Kidney capillary endothelial cell (primary cell): Measurements from ENCODE around the gene ARHGEF12.

ENCODE experiments used
- DNase-seq: peaks from one replicate; pipeline ENCODE4 v3.0.0-alpha.2; 2018; ENCODE audit warnings: low spot score

The ARHGEF12 gene

GRCh38 chr11:120388261-120388660 lies 52.0 kb downstream of the ARHGEF12 start:
- DNase-seq, result no peak

- DNase-seq, result no peak
These were observed 53.7 kb downstream of the ARHGEF12 start for GRCh38 chr11:120389693-120390584.

- no peak for DNase-seq
These were observed 54.3 kb downstream of the ARHGEF12 start for GRCh38 chr11:120390585-120390922.

GRCh38 chr11:120391292-120391691 lies 55.1 kb downstream of the ARHGEF12 start:
- DNase-seq, result no peak

- no peak for DNase-seq
These were observed 55.6 kb downstream of the ARHGEF12 start for GRCh38 chr11:120391854-120392253.

- DNase-seq, result no peak
These were observed 56.1 kb downstream of the ARHGEF12 start for GRCh38 chr11:120392314-120392713.

- no peak for DNase-seq
These were observed 56.6 kb downstream of the ARHGEF12 start for GRCh38 chr11:120392793-120393192.

GRCh38 chr11:120394119-120394518 lies 57.9 kb downstream of the ARHGEF12 start:
- DNase-seq, result no peak

GRCh38 chr11:120395778-120396177 lies 59.6 kb downstream of the ARHGEF12 start:
- DNase-seq, result no peak

- no peak for DNase-seq
These were observed 61.9 kb downstream of the ARHGEF12 start for GRCh38 chr11:120398132-120398531.

GRCh38 chr11:120399307-120399706 lies 63.1 kb downstream of the ARHGEF12 start:
- DNase-seq, result no peak

- peak; percentile 84 for DNase-seq
These were observed 64.6 kb downstream of the ARHGEF12 start for GRCh38 chr11:120400564-120401364.

- no peak for DNase-seq
These were observed 65.3 kb downstream of the ARHGEF12 start for GRCh38 chr11:120401506-120401905.

- DNase-seq, result no peak
These were observed 67.8 kb downstream of the ARHGEF12 start for GRCh38 chr11:120403966-120404365.

- DNase-seq, result peak; percentile 78
These were observed 68.3 kb downstream of the ARHGEF12 start for GRCh38 chr11:120404495-120404894.

- DNase-seq, result no peak
These were observed 73.4 kb downstream of the ARHGEF12 start for GRCh38 chr11:120409655-120410054.

GRCh38 chr11:120410622-120411380 lies 74.6 kb downstream of the ARHGEF12 start:
- DNase-seq, result no peak

- DNase-seq, result no peak
These were observed 77.3 kb downstream of the ARHGEF12 start for GRCh38 chr11:120413480-120413879.

GRCh38 chr11:120420572-120420971 lies 84.4 kb downstream of the ARHGEF12 start:
- no peak for DNase-seq

GRCh38 chr11:120424185-120424969 lies 88.2 kb downstream of the ARHGEF12 start:
- no peak for DNase-seq

- no peak for DNase-seq
These were observed 88.7 kb downstream of the ARHGEF12 start for GRCh38 chr11:120424970-120425332.

- no peak for DNase-seq
These were observed 89.3 kb downstream of the ARHGEF12 start for GRCh38 chr11:120425527-120425926.
